Measurements from ENCODE around the gene FAM186B.

DNA sequence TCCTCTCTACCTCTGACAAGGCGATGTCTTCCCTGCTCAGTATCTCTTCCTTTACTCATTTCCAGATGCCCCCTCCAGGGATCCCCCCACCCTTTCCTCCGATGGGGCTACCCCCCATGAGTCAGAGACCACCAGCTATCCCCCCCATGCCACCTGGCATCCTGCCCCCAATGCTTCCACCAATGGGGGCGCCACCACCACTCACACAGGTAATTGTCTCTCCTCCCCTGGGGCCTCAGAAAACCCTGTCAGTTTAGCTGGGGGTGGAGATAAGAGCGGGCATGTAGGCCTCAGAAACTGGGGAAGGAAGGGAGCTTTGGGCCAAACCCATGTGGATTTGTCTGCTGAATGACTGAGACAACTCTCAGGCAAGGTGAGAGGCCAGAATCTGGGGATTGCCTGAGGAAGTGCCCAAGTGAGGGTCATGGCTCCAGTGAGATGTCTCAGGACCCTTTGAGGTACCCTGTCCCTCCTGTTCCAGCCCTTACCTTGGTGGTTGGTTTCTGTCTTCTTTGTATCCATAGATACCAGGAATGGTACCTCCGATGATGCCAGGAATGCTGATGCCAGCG is 26.0 kb upstream of the FAM186B start:
- no peak for TF ChIP-seq POLR2A (IDR thresholded peaks at IDR 0.05)
- TF ChIP-seq, protein P1, sequence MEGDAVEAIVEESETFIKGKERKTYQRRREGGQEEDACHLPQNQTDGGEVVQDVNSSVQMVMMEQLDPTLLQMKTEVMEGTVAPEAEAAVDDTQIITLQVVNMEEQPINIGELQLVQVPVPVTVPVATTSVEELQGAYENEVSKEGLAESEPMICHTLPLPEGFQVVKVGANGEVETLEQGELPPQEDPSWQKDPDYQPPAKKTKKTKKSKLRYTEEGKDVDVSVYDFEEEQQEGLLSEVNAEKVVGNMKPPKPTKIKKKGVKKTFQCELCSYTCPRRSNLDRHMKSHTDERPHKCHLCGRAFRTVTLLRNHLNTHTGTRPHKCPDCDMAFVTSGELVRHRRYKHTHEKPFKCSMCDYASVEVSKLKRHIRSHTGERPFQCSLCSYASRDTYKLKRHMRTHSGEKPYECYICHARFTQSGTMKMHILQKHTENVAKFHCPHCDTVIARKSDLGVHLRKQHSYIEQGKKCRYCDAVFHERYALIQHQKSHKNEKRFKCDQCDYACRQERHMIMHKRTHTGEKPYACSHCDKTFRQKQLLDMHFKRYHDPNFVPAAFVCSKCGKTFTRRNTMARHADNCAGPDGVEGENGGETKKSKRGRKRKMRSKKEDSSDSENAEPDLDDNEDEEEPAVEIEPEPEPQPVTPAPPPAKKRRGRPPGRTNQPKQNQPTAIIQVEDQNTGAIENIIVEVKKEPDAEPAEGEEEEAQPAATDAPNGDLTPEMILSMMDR (IDR thresholded peaks at IDR 0.05), result no peak

Measured in heart left ventricle (tissue), 13 donors.